SW480 (cell line): ENCODE results near the gene ARPC2.
"Not testable (repeated sequence)": the region's sequence is repeated elsewhere in the genome, so short reads cannot be mapped to it uniquely, and the experiment has no call there.

Experiments used
- DNase-seq: peaks from one replicate; pipeline ENCODE4 v3.0.0-alpha.2; 2016; ENCODE audit warnings: low spot score

ARPC2 gene

DNA sequence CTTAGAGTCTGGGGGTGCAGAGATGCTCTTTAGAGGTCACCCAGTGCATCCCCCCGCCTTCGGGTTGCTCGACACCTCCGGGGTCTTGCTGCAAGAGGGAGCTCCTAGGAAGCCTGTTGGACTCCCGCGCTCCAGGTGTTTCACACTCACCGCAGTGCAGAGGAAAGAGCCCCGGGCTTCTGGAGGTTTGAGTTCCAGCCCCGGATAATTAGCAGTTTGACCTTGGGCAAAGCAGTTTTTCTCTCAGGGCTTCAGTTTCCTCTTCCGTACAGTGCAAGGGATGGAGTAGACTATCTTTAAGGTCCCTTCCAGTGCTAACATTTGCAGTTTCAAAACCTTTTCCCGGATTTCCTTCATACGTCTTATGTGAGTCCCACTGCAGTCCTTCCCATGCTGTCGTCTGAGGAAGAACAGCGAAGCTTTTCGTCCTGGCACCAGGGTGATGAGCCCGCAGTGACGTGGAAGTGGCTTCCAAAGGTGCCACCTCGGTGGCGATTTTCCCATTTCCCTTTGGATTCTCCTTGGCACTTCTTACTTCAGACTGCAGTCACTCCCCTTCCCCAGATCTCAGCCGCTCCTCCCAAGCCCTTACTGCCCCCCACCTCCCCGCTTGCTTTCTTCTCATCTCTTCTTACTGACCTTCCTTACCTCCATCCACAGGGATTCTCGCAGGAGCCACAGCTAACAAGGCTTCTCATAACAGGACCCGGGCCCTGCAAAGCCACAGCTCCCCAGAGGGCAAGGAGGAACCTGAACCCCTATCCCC is 53.9 kb downstream of the ARPC2 start:
- DNase-seq = no peak

DNA sequence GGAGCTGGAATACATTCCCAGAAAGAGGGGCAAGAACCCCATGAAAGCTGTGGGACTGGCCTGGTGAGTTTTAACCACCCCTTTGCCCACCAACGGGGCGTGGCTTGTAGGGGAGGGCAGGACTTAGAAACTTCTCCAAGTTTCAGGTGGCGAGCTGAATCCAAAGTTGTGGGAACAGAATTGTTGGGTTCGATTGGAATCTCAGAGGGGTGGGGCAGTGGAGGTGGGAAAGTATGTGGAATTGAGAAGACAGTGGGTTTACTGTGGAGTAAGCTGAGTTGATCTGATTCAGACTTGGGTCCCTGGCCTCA is 54.5 kb downstream of the ARPC2 start:
- no peak for DNase-seq

DNA sequence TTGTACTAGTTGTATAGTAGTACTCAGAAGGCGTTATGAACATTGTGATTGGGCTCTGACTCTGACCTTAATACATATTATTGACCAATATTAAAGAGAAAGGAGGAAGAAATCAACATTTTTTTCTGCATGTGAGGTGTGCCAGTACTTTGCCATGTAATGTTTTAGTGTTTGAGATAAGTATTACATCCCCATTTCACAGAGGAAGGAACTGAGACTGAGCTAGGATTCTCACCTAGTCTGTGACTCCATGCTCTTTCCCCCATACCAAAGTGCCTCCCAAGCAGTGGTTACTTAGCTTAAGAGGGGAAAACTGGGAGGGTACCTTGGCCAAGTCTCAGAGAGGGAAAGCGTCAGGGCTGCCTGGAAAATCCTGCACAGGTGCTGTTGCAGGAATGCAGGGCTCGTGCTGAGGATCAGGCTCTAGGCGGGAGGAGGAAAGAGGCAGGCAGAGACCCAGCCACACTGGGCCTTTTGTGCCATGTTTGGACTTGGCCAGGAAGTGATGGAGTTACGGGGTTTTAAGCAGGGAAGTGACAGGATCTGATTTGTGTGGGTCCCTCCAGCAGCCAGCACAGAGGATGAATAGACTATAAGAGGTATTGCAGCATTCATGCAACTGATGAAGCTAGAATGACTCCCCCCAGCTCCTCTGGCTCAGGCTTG is 55.0 kb downstream of the ARPC2 start:
- DNase-seq = no peak

DNA sequence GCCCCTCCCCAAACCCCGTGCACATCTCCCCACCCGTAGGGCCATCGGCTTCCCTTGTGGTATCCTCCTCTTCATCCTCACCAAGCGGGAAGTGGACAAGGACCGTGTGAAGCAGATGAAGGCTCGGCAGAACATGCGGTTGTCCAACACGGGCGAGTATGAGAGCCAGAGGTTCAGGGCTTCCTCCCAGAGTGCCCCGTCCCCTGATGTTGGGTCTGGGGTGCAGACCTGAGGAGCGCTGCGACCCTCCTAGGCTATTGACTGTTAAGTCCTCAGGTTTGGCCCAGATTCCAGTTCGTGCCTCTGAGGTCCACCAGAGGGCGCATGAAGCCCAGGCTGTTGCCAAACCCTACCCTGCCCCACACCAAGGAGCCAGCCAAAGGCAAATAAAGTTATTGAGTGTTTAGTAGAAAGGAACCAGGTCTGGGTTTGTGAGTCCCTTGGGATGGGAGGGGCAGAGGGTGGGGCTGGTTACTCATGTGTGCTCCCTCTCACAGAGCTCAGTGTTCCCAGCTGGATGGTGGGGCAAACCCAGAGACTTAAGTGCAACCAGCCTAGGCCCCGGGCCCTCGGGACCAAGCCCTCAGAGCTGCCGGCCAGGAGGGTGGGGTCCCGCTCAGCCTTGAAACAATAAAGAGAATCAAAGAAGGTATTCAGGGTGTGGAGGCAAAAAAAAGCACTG is 55.7 kb downstream of the ARPC2 start:
- peak; percentile 87 for DNase-seq

DNA sequence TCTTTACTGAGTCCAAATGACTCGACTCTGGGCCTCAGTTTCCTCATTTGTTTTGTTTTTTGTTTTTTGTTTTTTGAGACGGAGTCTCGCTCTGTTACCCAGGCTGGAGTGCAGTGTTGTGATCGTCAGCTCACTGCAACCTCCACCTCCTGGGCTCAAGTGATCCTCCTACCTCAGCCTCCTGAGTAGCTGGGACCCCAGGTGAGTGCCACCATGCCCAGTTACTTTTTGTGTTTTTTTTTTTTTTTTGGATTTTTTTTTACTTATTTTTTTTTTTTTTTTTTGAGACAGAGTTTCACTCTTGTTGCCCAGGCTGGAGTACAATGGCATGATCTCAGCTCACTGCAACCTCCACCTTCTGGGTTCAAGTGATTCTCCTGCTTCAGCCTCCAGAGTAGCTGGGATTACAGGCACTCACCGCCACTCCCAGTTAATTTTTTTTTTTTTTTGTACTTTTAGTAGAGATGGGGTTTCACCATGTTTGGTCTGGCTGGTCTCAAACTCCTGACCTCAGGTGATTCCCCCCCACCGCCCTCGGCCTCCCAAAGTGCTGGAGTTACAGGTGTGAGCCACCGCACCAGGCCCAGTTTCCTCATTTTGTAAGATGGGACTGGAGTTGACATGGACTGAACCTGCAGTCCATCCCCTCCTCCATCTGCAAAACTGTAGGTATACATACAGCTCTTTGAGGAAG is 56.4 kb downstream of the ARPC2 start:
- DNase-seq = not testable (repeated sequence)

DNA sequence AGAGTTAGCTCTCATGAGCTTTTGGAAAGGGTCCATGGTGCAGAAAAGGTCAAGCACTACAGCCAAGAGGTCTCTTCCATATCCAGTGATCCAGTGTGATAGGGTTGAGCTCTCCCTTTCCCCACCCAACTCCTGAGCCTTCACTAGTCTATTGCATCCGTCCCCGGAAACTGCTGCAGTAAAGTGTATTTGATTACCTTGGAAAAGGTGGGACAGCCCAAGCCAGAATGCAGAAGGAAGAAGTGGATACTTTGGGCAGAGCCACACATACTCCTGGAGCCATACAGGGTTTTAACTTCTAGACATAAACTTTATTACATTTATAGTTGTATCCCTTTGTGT is 56.9 kb downstream of the ARPC2 start:
- DNase-seq = no peak

DNA sequence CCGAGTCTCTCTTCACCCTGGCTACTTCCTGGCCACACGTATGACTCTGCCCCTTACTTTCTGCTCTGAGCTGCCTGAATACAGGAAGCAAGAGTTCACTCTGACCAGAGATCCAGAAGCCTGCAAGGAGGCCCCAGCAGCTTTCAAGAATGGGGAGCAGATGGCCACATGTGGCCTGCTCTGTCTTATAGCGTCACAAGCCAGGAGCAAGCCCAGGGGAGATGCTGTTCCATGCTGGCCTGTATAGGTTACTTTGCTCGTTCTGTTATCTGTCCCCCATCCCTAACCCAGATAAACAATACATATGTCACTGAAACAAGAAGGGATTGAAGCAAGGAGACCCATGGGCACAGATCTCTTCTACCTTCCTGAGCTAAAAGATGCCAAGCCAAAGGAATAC is 57.6 kb downstream of the ARPC2 start:
- DNase-seq = no peak

DNA sequence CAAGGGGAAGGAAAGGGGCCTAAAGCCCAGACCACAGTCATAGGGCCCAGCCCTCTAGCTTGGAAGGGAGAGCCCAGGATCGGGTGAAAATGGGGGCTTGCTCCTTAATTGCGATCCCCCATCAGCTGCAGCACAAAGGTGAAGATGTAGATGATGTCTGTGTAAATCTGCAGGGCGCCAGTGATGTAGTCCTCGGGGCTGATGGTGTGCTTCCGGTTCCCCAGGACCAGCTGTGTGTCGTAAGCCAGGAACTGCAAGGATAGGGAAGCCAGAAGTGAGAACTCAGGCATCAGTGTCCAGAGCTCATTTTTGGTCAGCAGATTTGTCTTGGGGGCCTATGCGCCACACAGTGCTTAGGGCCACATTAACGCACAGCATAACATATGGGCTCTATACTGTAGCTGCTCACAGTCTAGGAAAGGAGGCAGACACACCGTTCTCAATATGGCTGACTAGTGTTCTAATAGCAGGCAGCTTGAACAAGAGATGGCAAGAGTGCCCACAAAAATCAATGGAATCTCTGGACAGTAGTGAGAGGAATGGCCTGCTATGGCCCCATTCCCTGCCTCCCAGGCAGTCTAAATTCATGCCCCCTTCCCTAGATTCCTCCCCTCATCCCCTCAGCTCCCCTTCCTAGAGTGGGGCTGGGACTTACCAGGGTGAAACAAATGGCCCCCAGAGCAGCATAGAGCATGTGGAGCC is 58.5 kb downstream of the ARPC2 start:
- DNase-seq = no peak

DNA sequence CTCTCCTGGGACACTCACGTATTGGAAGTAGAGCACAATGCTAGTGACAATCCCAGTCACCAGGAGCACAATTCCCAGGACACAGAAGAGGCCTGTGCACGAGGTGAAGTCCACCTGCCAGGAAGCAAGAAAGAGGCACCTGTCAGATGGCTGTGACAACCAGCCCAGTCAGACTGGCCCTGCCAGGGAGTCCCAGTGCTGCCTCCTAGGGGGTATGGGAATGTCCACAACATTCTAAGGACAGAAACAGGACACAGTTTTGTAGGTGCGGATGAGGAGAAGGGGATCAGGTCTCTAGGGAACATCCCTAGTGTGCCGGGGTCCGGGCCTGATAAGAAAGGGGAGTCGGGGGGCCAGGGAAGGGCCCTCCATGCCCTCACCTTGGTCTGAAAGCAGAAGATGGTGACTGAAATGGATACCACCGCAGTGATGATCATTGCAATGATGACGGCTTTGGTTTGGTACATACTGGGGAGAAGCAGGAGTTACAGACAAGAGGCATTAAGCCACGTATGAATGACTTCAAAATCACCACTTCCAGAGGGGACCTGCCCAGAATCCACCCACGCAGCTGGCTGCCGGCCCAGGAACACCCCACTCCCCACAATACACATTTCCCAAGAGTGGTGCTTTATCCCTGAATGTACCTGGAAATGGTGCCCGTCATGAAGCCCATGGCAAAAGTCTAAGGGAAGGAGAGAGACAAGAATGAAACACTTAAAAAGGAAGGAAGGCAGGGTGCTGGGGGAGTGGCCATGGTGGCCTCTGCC is 60.2 kb downstream of the ARPC2 start:
- no peak for DNase-seq

DNA sequence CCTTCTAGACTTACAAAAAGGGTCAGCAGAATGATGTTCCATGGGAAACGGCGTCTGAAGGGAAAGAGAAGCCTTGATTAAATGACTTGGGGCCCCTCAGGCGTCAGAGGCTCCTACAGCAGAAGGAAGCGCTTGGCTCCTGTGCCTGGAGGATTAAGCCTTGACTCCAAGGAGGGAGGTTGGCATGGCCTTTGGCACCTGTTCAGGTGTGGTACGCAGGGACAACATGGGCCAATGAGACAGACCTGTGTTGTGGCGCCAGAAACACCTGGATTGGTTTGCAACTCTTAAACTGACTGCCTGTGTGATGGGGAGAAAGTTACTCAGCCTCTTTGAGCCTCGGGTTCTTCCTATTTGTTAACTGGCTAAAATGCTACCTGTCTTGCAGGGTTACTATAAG is 60.9 kb downstream of the ARPC2 start:
- no peak for DNase-seq

DNA sequence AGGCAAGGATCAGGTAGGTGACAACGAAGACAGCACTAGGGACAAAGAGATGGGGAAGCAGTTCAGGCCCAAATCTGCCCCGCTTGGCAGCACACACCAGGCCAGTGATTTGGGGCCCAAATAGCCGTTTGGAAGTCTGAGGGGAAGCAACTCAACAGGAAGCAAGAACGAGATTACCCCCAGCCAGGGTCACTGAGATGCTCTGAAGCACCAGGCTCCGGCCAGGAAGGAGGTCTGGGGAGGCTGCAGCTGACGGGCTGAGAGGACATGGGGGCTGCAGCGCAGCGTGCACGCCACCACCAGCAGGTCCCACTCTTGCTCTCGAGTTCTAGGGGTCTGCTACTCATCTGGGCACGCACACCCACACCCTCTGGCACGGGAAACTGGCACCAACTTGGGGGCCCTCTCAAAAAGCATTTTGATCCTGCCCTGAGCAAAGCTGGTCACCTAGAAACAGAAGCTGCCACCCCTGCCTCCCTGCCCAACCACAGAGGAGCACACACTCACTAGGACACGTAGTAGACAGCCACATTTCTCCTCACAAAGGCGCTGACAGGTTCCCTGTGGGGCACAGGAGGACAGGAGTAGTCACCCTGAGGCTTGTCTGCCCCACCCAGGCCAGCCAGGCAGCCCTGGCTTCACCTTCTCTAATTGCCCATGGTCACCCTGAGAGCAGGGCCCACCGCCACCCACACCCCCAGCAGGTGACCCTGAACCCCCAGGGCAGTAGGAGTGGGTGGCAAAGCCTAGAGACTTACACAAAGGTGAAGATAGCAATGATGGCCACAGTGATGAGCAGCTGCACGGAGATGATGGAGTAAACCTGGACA is 61.8 kb downstream of the ARPC2 start:
- no peak for DNase-seq

DNA sequence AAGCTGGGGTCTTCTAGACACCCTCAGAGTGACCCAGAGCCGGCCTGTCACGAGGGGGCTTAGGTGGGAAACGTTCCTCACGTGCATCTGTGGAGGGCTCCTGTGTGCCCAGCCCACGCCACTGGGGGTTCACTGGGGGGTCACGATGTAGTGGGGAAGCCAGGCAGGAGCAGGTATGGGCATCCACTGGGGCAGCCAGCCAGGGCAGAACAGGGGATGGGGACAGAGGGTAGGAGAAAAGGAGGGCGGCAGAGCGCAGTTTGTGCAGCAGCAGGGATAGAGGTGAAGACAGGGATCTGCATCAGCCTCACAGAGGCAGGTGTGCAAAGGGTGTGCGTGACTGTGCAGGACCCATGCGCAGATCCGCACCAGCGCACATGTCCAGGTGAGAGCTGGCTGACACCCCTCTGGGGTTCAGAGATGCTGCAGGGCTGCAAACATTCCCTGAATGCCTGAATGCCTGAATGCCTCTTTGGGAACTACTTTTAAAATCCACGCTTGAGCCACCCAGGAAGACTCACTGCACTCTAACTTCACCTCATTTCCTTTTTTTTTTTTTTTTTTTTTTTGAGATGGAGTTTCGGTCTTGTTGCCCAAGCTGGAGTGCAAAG is 63.4 kb downstream of the ARPC2 start:
- DNase-seq = no peak

DNA sequence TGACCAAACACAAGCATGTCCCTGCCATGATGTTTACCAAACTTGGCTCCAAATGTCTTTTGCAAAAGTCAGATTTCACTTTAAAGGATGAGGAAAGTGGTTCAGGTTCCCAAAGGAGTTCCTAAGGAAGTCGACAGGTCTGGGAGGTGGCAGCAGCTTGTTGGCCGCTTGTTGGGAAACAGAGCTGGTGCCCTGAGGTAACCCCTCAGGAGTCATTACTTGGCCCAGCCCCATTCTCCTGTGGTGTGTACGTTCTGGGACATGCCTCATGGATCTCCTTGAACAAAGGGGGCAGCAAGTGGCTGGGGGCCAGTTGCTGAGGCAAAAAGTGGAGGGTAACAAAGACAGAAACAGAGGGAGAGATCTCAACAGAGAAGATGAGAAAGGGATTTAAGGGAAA is 64.5 kb downstream of the ARPC2 start:
- no peak for DNase-seq

DNA sequence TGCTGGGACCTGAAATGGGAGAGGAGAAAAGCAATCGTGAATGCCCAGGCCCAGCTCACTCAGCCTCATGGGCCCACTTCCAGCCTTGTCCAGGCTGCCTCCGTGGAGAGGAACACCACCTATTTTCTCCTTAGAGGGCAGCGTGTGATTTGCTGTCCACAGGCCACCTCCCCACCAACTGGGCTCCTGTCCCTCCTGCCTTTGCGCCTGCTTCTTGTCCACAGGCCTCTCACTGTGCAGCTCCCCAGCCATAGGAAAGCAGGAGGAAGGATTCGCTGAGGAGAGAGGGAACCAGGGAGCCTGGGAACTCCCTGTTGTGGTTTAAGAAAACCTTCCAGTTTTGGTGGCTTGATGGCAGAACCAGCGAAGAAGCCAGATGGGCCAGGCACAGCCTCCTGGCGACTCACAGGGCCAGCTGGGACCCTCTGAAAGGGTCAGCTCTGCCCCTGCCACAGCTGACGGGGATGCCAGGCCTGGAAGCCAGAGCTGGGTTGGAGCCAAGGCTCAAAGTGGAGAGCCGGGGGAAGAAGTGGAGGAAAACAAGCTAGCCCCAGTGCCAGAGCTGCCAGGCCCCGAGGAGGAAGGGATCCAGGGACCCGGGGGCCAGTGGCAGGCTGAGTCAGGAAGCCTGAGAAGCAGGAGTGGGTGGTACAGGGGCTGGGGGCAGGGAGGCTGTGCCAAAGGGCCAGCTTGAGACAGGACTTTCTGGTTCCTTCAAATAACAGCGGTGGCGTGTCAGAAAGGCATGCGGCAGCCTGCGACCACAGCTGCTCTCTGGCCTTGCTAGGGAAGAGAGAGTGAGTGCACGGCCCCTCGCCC is 65.4 kb downstream of the ARPC2 start:
- DNase-seq = no peak

DNA sequence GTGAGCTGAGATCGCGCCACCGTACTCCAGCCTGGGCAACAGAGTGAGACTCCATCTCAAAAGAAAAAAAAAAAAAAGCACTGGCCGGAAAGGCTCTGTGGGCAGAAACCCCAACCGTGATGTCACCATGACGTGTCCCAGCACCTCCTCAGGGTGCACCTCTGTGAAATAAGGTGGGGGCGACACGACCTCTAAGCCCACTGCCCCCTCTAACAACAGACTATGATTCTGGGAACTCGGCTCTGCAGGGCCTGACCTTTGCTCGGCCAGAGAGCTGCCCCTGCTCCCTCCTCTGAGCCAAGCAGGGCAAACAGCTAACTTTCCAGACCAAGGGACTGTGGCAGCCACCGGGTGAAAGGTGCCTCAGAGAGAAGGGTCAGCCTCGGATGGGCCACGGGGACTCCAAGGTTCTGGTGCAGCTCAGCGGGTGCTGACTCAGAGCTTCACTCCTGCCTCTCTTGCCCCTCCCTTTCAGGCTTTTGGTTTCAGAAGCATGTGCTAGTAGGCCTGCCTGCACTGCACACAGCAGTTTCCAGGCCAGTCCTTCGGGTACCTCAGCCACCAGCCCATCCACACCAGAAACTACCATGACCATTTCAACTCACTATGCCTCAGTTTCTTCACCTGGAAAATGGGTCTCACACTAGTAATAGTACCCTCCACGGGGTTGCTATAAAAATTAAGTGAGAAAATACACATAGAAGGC is 67.3 kb downstream of the ARPC2 start:
- no peak for DNase-seq

DNA sequence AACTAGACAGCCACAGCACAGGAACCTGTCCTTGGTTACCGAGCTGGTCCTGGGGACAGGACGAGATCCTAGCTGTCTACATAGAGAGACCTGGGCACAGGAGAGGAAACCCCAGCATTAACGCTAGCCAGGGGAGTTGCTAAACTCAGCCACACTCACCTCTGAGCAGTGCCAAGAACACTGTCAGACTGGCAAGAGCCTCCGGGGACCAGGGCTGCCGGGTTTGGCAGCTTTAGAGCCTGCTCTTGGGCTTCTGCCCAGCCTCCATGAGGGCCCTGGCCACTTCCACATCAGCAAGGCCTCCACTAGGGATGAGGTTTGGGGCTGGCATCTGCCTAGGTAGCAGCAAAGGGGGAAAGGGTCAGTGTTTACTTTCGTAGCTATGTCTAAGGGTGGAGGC is 68.6 kb downstream of the ARPC2 start:
- no peak for DNase-seq

DNA sequence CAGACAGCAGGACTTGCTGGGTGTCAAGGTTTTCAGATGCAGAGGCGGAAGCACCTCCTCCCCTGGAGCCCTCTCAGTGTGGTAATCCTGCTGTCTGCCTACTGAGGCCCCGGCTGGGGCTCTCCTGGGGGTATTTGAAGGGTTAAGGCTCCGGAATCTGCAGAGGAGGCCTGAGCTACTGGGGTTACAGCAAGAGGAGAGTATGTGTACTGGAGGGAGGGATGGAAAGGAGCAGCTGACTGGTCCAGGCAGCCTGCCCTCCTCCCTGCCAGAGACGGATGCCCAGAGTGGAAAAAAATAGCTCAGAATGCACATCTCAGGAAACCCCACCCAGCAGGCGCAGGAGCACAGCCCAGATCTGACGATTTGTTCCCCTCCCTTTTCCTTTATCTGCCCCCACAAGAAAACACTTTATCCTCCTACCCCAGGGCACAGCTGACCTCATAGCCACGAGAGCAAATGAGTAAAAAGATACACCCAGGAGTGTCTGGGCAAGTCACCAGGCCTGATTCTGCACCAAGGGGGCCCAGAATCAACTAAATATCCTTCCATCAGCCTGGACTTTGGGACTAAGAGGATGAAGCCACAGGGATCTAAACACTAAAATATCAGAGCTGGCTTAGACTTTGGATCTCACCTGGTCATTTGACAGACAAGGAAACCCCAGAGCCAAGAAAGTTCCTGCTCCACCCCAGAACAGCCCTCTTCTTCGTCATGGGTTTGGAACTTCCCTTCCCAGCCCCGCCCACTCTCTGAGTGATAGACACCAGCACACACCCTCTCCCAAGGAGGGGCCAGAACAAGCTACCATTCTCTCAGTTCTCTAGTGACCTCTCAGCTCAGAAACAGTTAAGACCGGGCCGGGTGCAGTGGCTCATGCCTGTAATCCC is 69.8 kb downstream of the ARPC2 start:
- peak; percentile 92 for DNase-seq
